ENCODE data around the gene FBRSL1. TPM values are rescaled to one million over a fixed set of nuclear protein-coding genes. Genes with fewer than 3 reads are reported as not detected.

The FBRSL1 gene
- total RNA-seq, 1 donor from 2014 or later: 66.0 TPM

GRCh38 chr12:132514838-132515237, 24.9 kb downstream of the FBRSL1 start:
- Histone ChIP-seq H3K36me3 (peaks cover 22% of the 10 kb centered on the region), H3K27ac (replicated peaks) (no peak overlapping the region), H3K4me1 (peaks cover 26% of the 10 kb centered on the region), H3K4me3 (no peak overlapping the region), H3K9me3 (replicated peaks) (peaks cover 18% of the 10 kb centered on the region), H3K27me3 (ENCODE audit: low read depth) (no peaks in the 10 kb centered on the region)
- intact Hi-C loops (cut with micrococcal nuclease): no loop called here
- TF ChIP-seq CTCF (IDR thresholded peaks at IDR 0.05; ENCODE audit: borderline replicate concordance): no peak
- DNase-seq: no peak

- DNase-seq: no peak
- intact Hi-C loops (cut with micrococcal nuclease): no loop called here
Measured at GRCh38 chr12:132516095-132517012, 26.4 kb downstream of the FBRSL1 start.

GRCh38 chr12:132517013-132517739, 27.2 kb downstream of the FBRSL1 start:
- intact Hi-C loops (cut with micrococcal nuclease): no loop called here

More at GRCh38 chr12:132516095-132517012, 26.4 kb downstream of the FBRSL1 start:
- Histone ChIP-seq H3K4me1 (peaks cover 30% of the 10 kb centered on the region), H3K4me3 (no peak overlapping the region), H3K36me3 (peaks cover 19% of the 10 kb centered on the region), H3K27ac (replicated peaks) (no peak overlapping the region), H3K9me3 (replicated peaks) (peaks cover 18% of the 10 kb centered on the region), H3K27me3 (ENCODE audit: low read depth) (no peaks in the 10 kb centered on the region)
- no peak for TF ChIP-seq CTCF (IDR thresholded peaks at IDR 0.05; ENCODE audit: borderline replicate concordance)

GRCh38 chr12:132517740-132518100, 27.8 kb downstream of the FBRSL1 start:
- no peak overlapping the region for H3K4me3 ChIP-seq
- peaks cover 18% of the 10 kb centered on the region for H3K9me3 ChIP-seq (replicated peaks)
- no peaks in the 10 kb centered on the region for H3K27me3 ChIP-seq (ENCODE audit: low read depth)
- H3K27ac ChIP-seq (replicated peaks): no peak overlapping the region
- H3K36me3 ChIP-seq: peaks cover 19% of the 10 kb centered on the region
- intact Hi-C loops (cut with micrococcal nuclease): no loop called here
- no peak for TF ChIP-seq CTCF (IDR thresholded peaks at IDR 0.05; ENCODE audit: borderline replicate concordance)
- peaks cover 44% of the 10 kb centered on the region for H3K4me1 ChIP-seq
- DNase-seq: no peak

More at GRCh38 chr12:132517013-132517739, 27.2 kb downstream of the FBRSL1 start:
- peaks cover 19% of the 10 kb centered on the region for H3K36me3 ChIP-seq
- H3K4me1 ChIP-seq: peaks cover 38% of the 10 kb centered on the region
- no peak overlapping the region for H3K4me3 ChIP-seq
- H3K27ac ChIP-seq (replicated peaks): no peak overlapping the region
- no peak for TF ChIP-seq CTCF (IDR thresholded peaks at IDR 0.05; ENCODE audit: borderline replicate concordance)
- H3K27me3 ChIP-seq (ENCODE audit: low read depth): no peaks in the 10 kb centered on the region
- peaks cover 18% of the 10 kb centered on the region for H3K9me3 ChIP-seq (replicated peaks)
- no peak for DNase-seq

- TF ChIP-seq CTCF (IDR thresholded peaks at IDR 0.05; ENCODE audit: borderline replicate concordance): no peak
- peaks cover 50% of the 10 kb centered on the region for H3K4me1 ChIP-seq
- peaks cover 19% of the 10 kb centered on the region for H3K36me3 ChIP-seq
Measured at GRCh38 chr12:132518354-132518992, 28.5 kb downstream of the FBRSL1 start.

More at GRCh38 chr12:132518354-132518992, 28.5 kb downstream of the FBRSL1 start:
- H3K27me3 ChIP-seq (ENCODE audit: low read depth): no peaks in the 10 kb centered on the region
- H3K4me3 ChIP-seq: no peak overlapping the region
- H3K27ac ChIP-seq (replicated peaks): no peak overlapping the region
- intact Hi-C loops (cut with micrococcal nuclease): no loop called here
- peaks cover 18% of the 10 kb centered on the region for H3K9me3 ChIP-seq (replicated peaks)
- DNase-seq: no peak

Measured in left ventricle myocardium inferior (tissue), 1 donor.